ENCODE measurements around the gene TTC31. TPM values are rescaled to one million over a fixed set of nuclear protein-coding genes. Genes with fewer than 3 reads are reported as not detected.

Gene TTC31
- polyA plus RNA-seq, 3 donors, result 29.3 to 36.0 (median 34.1) TPM

Other genes with a start within 250 kb of the TTC31 start
- gene SLC4A5, start 139.7 kb upstream of the TTC31 start, polyA plus RNA-seq (ENCODE audit: insufficient read length in 3 of 3), result 1 to 10 TPM; 1.9 to 5.6 (median 3.4) TPM
- gene DCTN1, start 102.8 kb upstream of the TTC31 start, polyA plus RNA-seq (ENCODE audit: insufficient read length in 3 of 3), result 100 to 1,000 TPM; 157 to 179 (median 167) TPM
- 1 to 10 TPM; 8.4 to 9.2 (median 8.5) TPM for gene C2orf81, start 61.5 kb upstream of the TTC31 start, polyA plus RNA-seq (ENCODE audit: insufficient read length in 3 of 3)
- 10 to 100 TPM; 38.6 to 44.6 (median 43.7) TPM for gene WDR54, start 61.4 kb upstream of the TTC31 start, polyA plus RNA-seq (ENCODE audit: insufficient read length in 3 of 3)
- 10 to 100 TPM; 77.2 to 92.8 (median 82.4) TPM for gene RTKN, start 41.1 kb upstream of the TTC31 start, polyA plus RNA-seq (ENCODE audit: insufficient read length in 3 of 3)
- 10 to 100 TPM; 26.5 to 38.9 (median 28.7) TPM for gene INO80B, start 28.0 kb upstream of the TTC31 start, polyA plus RNA-seq (ENCODE audit: insufficient read length in 3 of 3)
- 100 to 1,000 TPM; 126 to 130 (median 127) TPM for gene WBP1, start 24.6 kb upstream of the TTC31 start, polyA plus RNA-seq (ENCODE audit: insufficient read length in 3 of 3)
- 10 to 100 TPM; 48.8 to 60.1 (median 49.3) TPM for gene MOGS, start 17.7 kb upstream of the TTC31 start, polyA plus RNA-seq (ENCODE audit: insufficient read length in 3 of 3)
- 10 to 100 TPM; 52.0 to 74.4 (median 62.3) TPM for gene MRPL53, start 10.4 kb upstream of the TTC31 start, polyA plus RNA-seq (ENCODE audit: insufficient read length in 3 of 3)
- gene CCDC142, start 83 bp upstream of the TTC31 start, polyA plus RNA-seq (ENCODE audit: insufficient read length in 3 of 3), result 10 to 100 TPM; 10.2 to 18.6 (median 17.1) TPM
- 1 to 10 TPM; 3.1 to 7.9 (median 3.9) TPM for gene LBX2, start 16.5 kb downstream of the TTC31 start, polyA plus RNA-seq (ENCODE audit: insufficient read length in 3 of 3)
- 10 to 100 TPM; 25.2 to 29.2 (median 27.8) TPM for gene PCGF1, start 24.6 kb downstream of the TTC31 start, polyA plus RNA-seq (ENCODE audit: insufficient read length in 3 of 3)
- under 1 TPM; 0.06 to 0.17 (median 0.13) TPM for gene TLX2, start 31.4 kb downstream of the TTC31 start, polyA plus RNA-seq (ENCODE audit: insufficient read length in 3 of 3)
- gene DQX1, start 43.1 kb downstream of the TTC31 start, polyA plus RNA-seq (ENCODE audit: insufficient read length in 3 of 3), result under 1 TPM; 0.21 to 0.57 (median 0.43) TPM
- 100 to 1,000 TPM; 106 to 113 (median 110) TPM for gene AUP1, start 46.6 kb downstream of the TTC31 start, polyA plus RNA-seq (ENCODE audit: insufficient read length in 3 of 3)
- 10 to 100 TPM; 34.8 to 37.9 (median 37.0) TPM for gene HTRA2, start 46.9 kb downstream of the TTC31 start, polyA plus RNA-seq (ENCODE audit: insufficient read length in 3 of 3)
- 10 to 100 TPM; 10.1 to 11.4 (median 11.4) TPM for gene LOXL3, start 70.9 kb downstream of the TTC31 start, polyA plus RNA-seq (ENCODE audit: insufficient read length in 3 of 3)
- gene DOK1, start 71.6 kb downstream of the TTC31 start, polyA plus RNA-seq (ENCODE audit: insufficient read length in 3 of 3), result 10 to 100 TPM; 10.1 to 11.0 (median 10.5) TPM
- gene M1AP, start 165.2 kb downstream of the TTC31 start, polyA plus RNA-seq (ENCODE audit: insufficient read length in 3 of 3), result 1 to 10 TPM in 1 of 3 donors, under 1 TPM in 2; 0.61 to 1.1 (median 0.75) TPM
- 1 to 10 TPM; 6.8 to 8.7 (median 7.4) TPM for gene SEMA4F, start 171.2 kb downstream of the TTC31 start, polyA plus RNA-seq (ENCODE audit: insufficient read length in 3 of 3)